Neural progenitor cell (in vitro differentiated cells): Measurements from ENCODE around the gene EFS. TPM values are rescaled to one million over a fixed set of nuclear protein-coding genes. Genes with fewer than 3 reads are reported as not detected.

Source experiments
- DNase-seq: peaks from one replicate; pipeline ENCODE4 v3.0.0-alpha.2; 2016; ENCODE audit warnings: low spot score
- H2AFZ ChIP-seq: fragments of 200-600 bp; sonication (generic); replicated peaks from 2 replicates; pipeline ENCODE4 v1.6.1; 2016; ENCODE audit warnings: antibody characterized with exemption
- H3F3A ChIP-seq: fragments of 200-600 bp; sonication (generic); 2 replicates; pipeline ENCODE4 v1.6.1; 2016; ENCODE audit warnings: antibody characterized with exemption, low read depth
- H3K27ac ChIP-seq: fragments of 200-600 bp; sonication (generic); 2 replicates; pipeline ENCODE4 v1.5.1; 2016; ENCODE audit warnings: mild to moderate bottlenecking
- H3K27me3 ChIP-seq: fragments of 200-600 bp; sonication (generic); 2 replicates; pipeline ENCODE4 v1.6.1; 2016; ENCODE audit warnings: mild to moderate bottlenecking, moderate library complexity
- H3K36me3 ChIP-seq: fragments of 200-600 bp; sonication (generic); 2 replicates; pipeline ENCODE4 v1.5.1; 2016
- H3K4me1 ChIP-seq: fragments of 200-600 bp; sonication (generic); 2 replicates; pipeline ENCODE4 v1.6.1; 2016; ENCODE audit warnings: mixed run types
- H3K4me2 ChIP-seq: fragments of 200-600 bp; sonication (generic); 2 replicates; pipeline ENCODE4 v1.6.1; 2016
- H3K4me3 ChIP-seq: fragments of 200-600 bp; sonication (generic); 2 replicates; pipeline ENCODE4 v1.5.1; 2016
- H3K79me2 ChIP-seq: fragments of 200-600 bp; sonication (generic); 2 replicates; pipeline ENCODE4 v1.6.1; 2016; ENCODE audit warnings: low read depth
- H3K9ac ChIP-seq: fragments of 200-600 bp; sonication (generic); 2 replicates; pipeline ENCODE4 v1.6.1; 2016
- H3K9me3 ChIP-seq: fragments of 200-600 bp; sonication (generic); 2 replicates; pipeline ENCODE4 v1.5.1; 2016; ENCODE audit warnings: low read depth
- H4K20me1 ChIP-seq: fragments of 200-600 bp; sonication (generic); 2 replicates; pipeline ENCODE4 v1.6.1; 2016; ENCODE audit warnings: low read depth
- H3K27ac Mint-ChIP-seq: 3 replicates; pipeline ENCODE4 v1.8.0; 2021; ENCODE audit warnings: mixed read lengths
- H3K27me3 Mint-ChIP-seq: 2 replicates; pipeline ENCODE4 v1.8.0; 2022; ENCODE audit warnings: low read depth, mild to moderate bottlenecking, inconsistent platforms, moderate library complexity, mixed read lengths; ENCODE audit not compliant: insufficient read depth
- H3K36me3 Mint-ChIP-seq: 3 replicates; pipeline ENCODE4 v1.8.0; 2021; ENCODE audit warnings: mixed read lengths
- H3K4me1 Mint-ChIP-seq: 3 replicates; pipeline ENCODE4 v1.8.0; 2021; ENCODE audit warnings: mixed read lengths
- H3K4me3 Mint-ChIP-seq: 3 replicates; pipeline ENCODE4 v1.8.0; 2021; ENCODE audit warnings: mild to moderate bottlenecking, moderate library complexity, mixed read lengths
- H3K9me3 Mint-ChIP-seq: 3 replicates; pipeline ENCODE4 v1.8.0; 2020; ENCODE audit warnings: mixed read lengths
- CTCF ChIP-seq: fragments of 200-600 bp; sonication (generic); IDR thresholded peaks from 2 replicates; pipeline ENCODE4 v1.5.1; 2017; ENCODE audit warnings: antibody characterized with exemption, mild to moderate bottlenecking
- EZH2 ChIP-seq: fragments of 200-600 bp; sonication (generic); IDR thresholded peaks from 2 replicates; pipeline ENCODE4 v1.6.1; 2017; ENCODE audit warnings: antibody characterized with exemption, mild to moderate bottlenecking, moderate library complexity
- EZH2phosphoT487 ChIP-seq: fragments of 200-600 bp; sonication (generic); IDR thresholded peaks from 2 replicates; pipeline ENCODE4 v1.6.1; 2017; ENCODE audit warnings: antibody characterized with exemption
- total RNA-seq: library from RNA; depleted of rRNA; stranded (reverse); fragments of >200 nt; gene quantifications from 2 replicates; pipeline ENCODE4 v1.2.3, GENCODE V29; 2015; ENCODE audit warnings: low replicate concordance

The EFS gene
- total RNA-seq, 1 donor from 2014 or later = 21.7 TPM

- Histone ChIP-seq H3K9me3 (no peaks in the 10 kb centered on the region), H2AFZ (no peak overlapping the region), H3K4me3 (no peak overlapping the region), H3K27ac (no peak overlapping the region), H3K36me3 (no peaks in the 10 kb centered on the region), H3K27me3 (no peaks in the 10 kb centered on the region), H3K9ac (no peak overlapping the region), H3K4me1 (peaks cover 16% of the 10 kb centered on the region), H3K4me2 (no peak overlapping the region), H3K79me2 (no peaks in the 10 kb centered on the region), H4K20me1 (no peaks in the 10 kb centered on the region), H3F3A (peaks cover 20% of the 10 kb centered on the region)
- no peak overlapping the region for H3K27ac Mint-ChIP-seq
- H3K4me1 Mint-ChIP-seq = peaks cover 15% of the 10 kb centered on the region
- no peak for DNase-seq
- no peaks in the 10 kb centered on the region for H3K36me3 Mint-ChIP-seq
- peaks cover 9% of the 10 kb centered on the region for H3K27me3 Mint-ChIP-seq
- H3K9me3 Mint-ChIP-seq = no peaks in the 10 kb centered on the region
- no peak overlapping the region for H3K4me3 Mint-ChIP-seq
- TF ChIP-seq CTCF (no peak), EZH2 (no peak), EZH2phosphoT487 (no peak)
These were observed 6.9 kb upstream of the EFS start for GRCh38 chr14:23371865-23372264.

- H3F3A ChIP-seq = peaks cover 16% of the 10 kb centered on the region
- no peaks in the 10 kb centered on the region for H3K36me3 ChIP-seq
- H2AFZ ChIP-seq = no peak overlapping the region
- H3K9ac ChIP-seq = no peak overlapping the region
- H3K27ac ChIP-seq = no peak overlapping the region
- Mint-ChIP-seq H3K36me3 (no peaks in the 10 kb centered on the region), H3K4me3 (no peak overlapping the region), H3K9me3 (no peaks in the 10 kb centered on the region), H3K27ac (no peak overlapping the region), H3K27me3 (peaks cover 10% of the 10 kb centered on the region), H3K4me1 (peaks cover 10% of the 10 kb centered on the region)
- no peak overlapping the region for H3K4me2 ChIP-seq
- H4K20me1 ChIP-seq = no peaks in the 10 kb centered on the region
- H3K4me3 ChIP-seq = no peak overlapping the region
- no peaks in the 10 kb centered on the region for H3K27me3 ChIP-seq
- no peak for DNase-seq
- H3K9me3 ChIP-seq = no peaks in the 10 kb centered on the region
- peaks cover 8% of the 10 kb centered on the region for H3K79me2 ChIP-seq
- peaks cover 10% of the 10 kb centered on the region for H3K4me1 ChIP-seq
- TF ChIP-seq EZH2 = no peak
- TF ChIP-seq EZH2phosphoT487 = no peak
- TF ChIP-seq CTCF = no peak
These were observed 5.2 kb upstream of the EFS start for GRCh38 chr14:23370221-23370620.

- peaks cover 29% of the 10 kb centered on the region for H3K4me1 ChIP-seq
- peak overlapping the region; percentile 76 for H3K4me2 ChIP-seq
- Mint-ChIP-seq H3K27ac (peak overlapping the region; percentile 97), H3K36me3 (peaks cover 8% of the 10 kb centered on the region), H3K4me1 (peaks cover 33% of the 10 kb centered on the region), H3K27me3 (peaks cover 14% of the 10 kb centered on the region), H3K4me3 (peak overlapping the region; percentile 86), H3K9me3 (no peaks in the 10 kb centered on the region)
- H4K20me1 ChIP-seq = peaks cover 30% of the 10 kb centered on the region
- H3K27me3 ChIP-seq = no peaks in the 10 kb centered on the region
- DNase-seq = peak; percentile 97
- H3K9ac ChIP-seq = no peak overlapping the region
- no peak overlapping the region for H2AFZ ChIP-seq
- H3K9me3 ChIP-seq = no peaks in the 10 kb centered on the region
- H3K4me3 ChIP-seq = peak overlapping the region; percentile 58
- no peak for TF ChIP-seq CTCF
- no peak for TF ChIP-seq EZH2
- TF ChIP-seq EZH2phosphoT487 = no peak
- H3K27ac ChIP-seq = peak overlapping the region; percentile 91
- H3F3A ChIP-seq = peaks cover 35% of the 10 kb centered on the region
- H3K79me2 ChIP-seq = peaks cover 45% of the 10 kb centered on the region
- peaks cover 3% of the 10 kb centered on the region for H3K36me3 ChIP-seq
These were observed 1.5 kb upstream of the EFS start for GRCh38 chr14:23366426-23366921.
